Activated CD8-positive, alpha-beta T cell treated with anti-CD3 and anti-CD28 coated beads for 36 hours (primary cell): ENCODE results near the gene MAP7D1. TPM values are rescaled to one million over a fixed set of nuclear protein-coding genes. Genes with fewer than 3 reads are reported as not detected.
A peak's percentile ranks its signal among the peaks of the same experiment; 100 is the strongest.

Source experiments
- ATAC-seq: fragments of 200-7000 bp; cut with Tn5 transposase; one replicate; pipeline ENCODE4 v1.10.0; 2021; ENCODE audit warnings: mild to moderate bottlenecking, moderate library complexity
- CTCF ChIA-PET: fragments of 350-600 bp; sonication (Branson Sonifier 250); formaldehyde crosslinking; loops from one replicate; lab custom pipeline; 2021; ENCODE audit warnings: antibody characterized with exemption; lab: Charles Lee
- POLR2A ChIA-PET: fragments of 350-600 bp; sonication (Branson Sonifier 250); formaldehyde crosslinking; loops from one replicate; lab custom pipeline; 2021; ENCODE audit warnings: antibody characterized with exemption; lab: Charles Lee
- DNase-seq: peaks from one replicate; pipeline ENCODE4 v3.0.0-alpha.2; 2020
- H3K27ac Mint-ChIP-seq: one replicate; pipeline ENCODE4 v1.8.0; 2021; ENCODE audit warnings: mild to moderate bottlenecking, mixed read lengths
- H3K27me3 Mint-ChIP-seq: one replicate; pipeline ENCODE4 v1.8.0; 2021; ENCODE audit warnings: mixed read lengths
- H3K36me3 Mint-ChIP-seq: one replicate; pipeline ENCODE4 v1.8.0; 2021; ENCODE audit warnings: low read depth, mixed read lengths
- H3K4me1 Mint-ChIP-seq: one replicate; pipeline ENCODE4 v1.8.0; 2021; ENCODE audit warnings: low read depth, mixed read lengths
- H3K4me3 Mint-ChIP-seq: one replicate; pipeline ENCODE4 v1.8.0; 2021; ENCODE audit warnings: mild to moderate bottlenecking, moderate library complexity, mixed read lengths
- H3K9me3 Mint-ChIP-seq: one replicate; pipeline ENCODE4 v1.8.0; 2021; ENCODE audit warnings: mixed read lengths
- intact Hi-C: fragments of 100-400 bp; cut with micrococcal nuclease; formaldehyde crosslinking; loops from one replicate; pipeline ENCODE4 v1.10.0; 2022
- total RNA-seq, 2 experiments: library from RNA; stranded (reverse); gene quantifications; one replicate each; pipeline ENCODE4 v1.2.3, GENCODE V29; 2021
- TF ChIP-seq, protein P1 (sequence below): fragments of 200-600 bp; IDR thresholded peaks from one replicate; pipeline ENCODE4 v1.8.0; 2022; ENCODE audit warnings: antibody characterized with exemption, mild to moderate bottlenecking

Gene MAP7D1
- total RNA-seq, 2 experiments from 2014 or later: 125 to 129 TPM

DNA sequence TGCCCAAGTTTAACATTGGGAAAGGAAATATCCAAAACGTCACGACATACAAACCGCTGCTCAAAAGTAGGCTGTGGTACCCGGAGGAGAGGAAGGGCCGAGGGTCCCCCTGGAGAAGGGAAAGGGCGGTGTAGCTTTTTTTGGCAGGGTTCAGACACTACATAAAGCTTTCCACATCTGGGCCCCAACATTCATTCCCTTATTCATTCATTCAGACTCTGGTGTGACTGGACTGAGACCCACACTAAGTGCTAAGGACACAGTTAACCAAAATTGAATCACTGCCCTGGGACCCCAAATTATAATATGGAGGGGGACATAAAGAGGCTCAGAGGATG, 20.7 kb upstream of the MAP7D1 start:
- intact Hi-C loops: loop anchor here (2.0 kb wide), 1 partner anchor 34 kb away; no protein-coding TSS in a partner anchor
- DNase-seq (no peak), ATAC-seq (no peak)
- Mint-ChIP-seq H3K27ac (peak overlapping the region; percentile 28), H3K36me3 (peaks cover 7% of the 10 kb centered on the region), H3K4me1 (peaks cover 4% of the 10 kb centered on the region), H3K9me3 (no peaks in the 10 kb centered on the region), H3K4me3 (no peak overlapping the region), H3K27me3 (no peaks in the 10 kb centered on the region)
- TF ChIP-seq, protein P1, sequence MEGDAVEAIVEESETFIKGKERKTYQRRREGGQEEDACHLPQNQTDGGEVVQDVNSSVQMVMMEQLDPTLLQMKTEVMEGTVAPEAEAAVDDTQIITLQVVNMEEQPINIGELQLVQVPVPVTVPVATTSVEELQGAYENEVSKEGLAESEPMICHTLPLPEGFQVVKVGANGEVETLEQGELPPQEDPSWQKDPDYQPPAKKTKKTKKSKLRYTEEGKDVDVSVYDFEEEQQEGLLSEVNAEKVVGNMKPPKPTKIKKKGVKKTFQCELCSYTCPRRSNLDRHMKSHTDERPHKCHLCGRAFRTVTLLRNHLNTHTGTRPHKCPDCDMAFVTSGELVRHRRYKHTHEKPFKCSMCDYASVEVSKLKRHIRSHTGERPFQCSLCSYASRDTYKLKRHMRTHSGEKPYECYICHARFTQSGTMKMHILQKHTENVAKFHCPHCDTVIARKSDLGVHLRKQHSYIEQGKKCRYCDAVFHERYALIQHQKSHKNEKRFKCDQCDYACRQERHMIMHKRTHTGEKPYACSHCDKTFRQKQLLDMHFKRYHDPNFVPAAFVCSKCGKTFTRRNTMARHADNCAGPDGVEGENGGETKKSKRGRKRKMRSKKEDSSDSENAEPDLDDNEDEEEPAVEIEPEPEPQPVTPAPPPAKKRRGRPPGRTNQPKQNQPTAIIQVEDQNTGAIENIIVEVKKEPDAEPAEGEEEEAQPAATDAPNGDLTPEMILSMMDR: no peak
- POLR2A ChIA-PET: interaction anchor here (0.6 to 2.4 kb wide), 3 partner anchors 35 to 263 kb away, joined by 3 to 8 read pairs (median 3); no protein-coding TSS in a partner anchor
- CTCF ChIA-PET: interaction anchor here (0.6 to 6.3 kb wide), 36 partner anchors 9 to 243 kb away, joined by 3 to 86 read pairs (median 4); partner anchors contain the start of genes ADPRS, AGO3, EVA1B and TRAPPC3

GRCh38 chr1:36135796-36136195, 20.2 kb upstream of the MAP7D1 start:
- DNase-seq (no peak), ATAC-seq (no peak)
- ChIA-PET CTCF (interaction anchor here (0.9 to 6.3 kb wide), 17 partner anchors 9 to 230 kb away, joined by 3 to 86 read pairs (median 7); partner anchors contain the start of genes ADPRS and EVA1B), POLR2A (interaction anchor here (0.6 to 2.4 kb wide), 4 partner anchors 13 to 263 kb away, joined by 3 to 8 read pairs (median 3); partner anchors contain the start of gene TRAPPC3)
- peaks cover 9% of the 10 kb centered on the region for H3K4me1 Mint-ChIP-seq
- no peak overlapping the region for H3K27ac Mint-ChIP-seq
- TF ChIP-seq, protein P1: no peak
- H3K4me3 Mint-ChIP-seq: no peak overlapping the region
- H3K36me3 Mint-ChIP-seq: peaks cover 7% of the 10 kb centered on the region
- H3K9me3 Mint-ChIP-seq: no peaks in the 10 kb centered on the region
- intact Hi-C loops: loop anchor here (2.0 kb wide), 1 partner anchor 35 kb away; no protein-coding TSS in a partner anchor
- H3K27me3 Mint-ChIP-seq: no peaks in the 10 kb centered on the region

GRCh38 chr1:36136535-36136934, 19.4 kb upstream of the MAP7D1 start:
- ATAC-seq (no peak), DNase-seq (no peak)
- CTCF ChIA-PET: interaction anchor here (2.4 to 6.3 kb wide), 4 partner anchors 8 to 52 kb away, joined by 12 to 86 read pairs (median 42); no protein-coding TSS in a partner anchor
- intact Hi-C loops: no loop called here
- Mint-ChIP-seq H3K36me3 (peaks cover 7% of the 10 kb centered on the region), H3K27me3 (no peaks in the 10 kb centered on the region), H3K9me3 (no peaks in the 10 kb centered on the region), H3K4me1 (peaks cover 17% of the 10 kb centered on the region), H3K4me3 (no peak overlapping the region), H3K27ac (peak overlapping the region; percentile 41)
- POLR2A ChIA-PET: interaction anchor here (0.7 kb wide), 1 partner anchor 12 kb away, joined by 3 read pairs; the partner anchor contains the start of gene TRAPPC3
- TF ChIP-seq, protein P1: no peak

DNA sequence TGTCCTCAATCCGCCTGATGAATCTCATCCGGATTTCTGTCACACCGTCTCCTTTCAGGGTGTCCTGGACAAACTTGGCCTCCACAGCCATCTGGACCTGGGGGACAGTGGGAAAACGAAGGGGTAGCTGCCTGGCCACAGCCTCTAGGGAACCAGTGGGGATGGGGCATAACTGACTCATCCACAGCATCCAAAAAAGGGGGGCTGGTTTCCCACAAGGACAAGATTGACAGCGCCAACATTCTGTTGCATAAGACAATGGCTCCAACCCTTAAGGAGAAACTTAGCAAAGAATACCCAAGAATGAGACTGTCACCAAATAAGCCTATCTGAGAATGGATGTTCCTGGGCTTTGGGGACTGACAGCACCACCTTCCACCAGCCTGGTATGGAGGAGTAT, 18.7 kb upstream of the MAP7D1 start:
- POLR2A ChIA-PET: no interaction called here
- CTCF ChIA-PET: interaction anchor here (6.3 kb wide), 1 partner anchor 36 kb away, joined by 86 read pairs; no protein-coding TSS in a partner anchor
- Mint-ChIP-seq H3K9me3 (no peaks in the 10 kb centered on the region), H3K27ac (no peak overlapping the region), H3K36me3 (peaks cover 8% of the 10 kb centered on the region), H3K27me3 (no peaks in the 10 kb centered on the region), H3K4me3 (no peak overlapping the region), H3K4me1 (peaks cover 20% of the 10 kb centered on the region)
- no peak for ATAC-seq
- TF ChIP-seq, protein P1: no peak
- DNase-seq: no peak
- intact Hi-C loops: no loop called here

DNA sequence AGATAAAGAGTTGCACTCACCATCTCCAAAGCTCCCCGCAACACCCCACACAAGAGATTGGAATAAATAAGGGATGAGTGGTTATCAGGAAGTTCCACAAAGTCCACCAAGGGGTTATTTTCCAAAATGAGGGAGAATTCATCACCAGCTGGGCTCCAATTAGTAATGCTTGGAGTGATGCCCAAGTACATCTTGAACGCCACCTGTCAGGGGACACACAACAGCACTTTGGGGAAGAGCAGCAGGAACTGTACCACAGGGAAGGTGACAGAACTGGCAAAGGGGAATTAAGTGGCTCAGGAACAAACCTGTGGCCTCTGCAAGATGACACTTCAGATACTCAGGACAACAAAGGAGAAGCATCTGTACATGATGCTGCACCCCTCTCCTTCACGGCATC, 18.2 kb upstream of the MAP7D1 start:
- peaks cover 8% of the 10 kb centered on the region for H3K36me3 Mint-ChIP-seq
- intact Hi-C loops: no loop called here
- DNase-seq (no peak), ATAC-seq (no peak)
- TF ChIP-seq, protein P1: no peak
- H3K9me3 Mint-ChIP-seq: no peaks in the 10 kb centered on the region
- peaks cover 23% of the 10 kb centered on the region for H3K4me1 Mint-ChIP-seq
- peak overlapping the region; percentile 37 for H3K27ac Mint-ChIP-seq
- CTCF ChIA-PET: interaction anchor here (1.0 to 6.3 kb wide), 3 partner anchors 11 to 41 kb away, joined by 3 to 86 read pairs (median 3); no protein-coding TSS in a partner anchor
- POLR2A ChIA-PET: no interaction called here
- no peak overlapping the region for H3K4me3 Mint-ChIP-seq
- no peaks in the 10 kb centered on the region for H3K27me3 Mint-ChIP-seq
